ENCODE data around the gene SLC51A.

SLC51A gene

GRCh38 chr3:196177567-196177966, 38.8 kb upstream of the SLC51A start:
- no CpG with 5 or more reads among the region's 16 CpGs for WGBS, 2 donors (ENCODE audit: extremely low coverage in 2 of 2, insufficient read length in 2 of 2, insufficient replicate concordance in 1 of 2)

DNA sequence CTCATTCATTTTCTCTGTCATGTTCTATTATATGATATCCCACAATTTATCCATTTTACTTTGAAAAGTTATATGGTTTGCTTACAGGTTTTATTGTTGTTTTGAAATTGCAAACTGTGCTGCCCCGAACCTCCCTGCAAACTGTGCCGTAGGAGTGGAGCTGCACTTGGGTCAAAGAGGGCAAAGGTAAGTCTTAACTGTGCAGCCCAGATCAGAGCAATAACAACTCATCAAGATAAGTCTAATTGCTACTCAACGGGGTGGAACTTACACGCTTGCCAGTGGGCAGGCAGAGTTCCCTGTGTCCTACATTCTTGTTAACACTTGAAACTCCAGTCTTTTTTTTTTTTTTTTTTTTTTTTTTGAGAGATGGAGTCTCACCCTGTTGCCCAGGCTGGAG, 38.4 kb upstream of the SLC51A start:
- H3K18ac ChIP-seq (ENCODE audit: low read length) = no peak overlapping the region
- H2BK15ac ChIP-seq (ENCODE audit: low read length) = no peak overlapping the region
- H2BK120ac ChIP-seq (ENCODE audit: low read depth, low read length) = no peak overlapping the region
- no peak overlapping the region for H3K4ac ChIP-seq (ENCODE audit: low read length)
- H3K9me3 ChIP-seq (replicated peaks in 1 of 2; ENCODE audit: control insufficient read depth in 2 of 2, insufficient read depth in 1 of 2, low read depth in 1 of 2, low read length in 2 of 2) = no peaks in the 10 kb centered on the region
- no peak overlapping the region for H2BK12ac ChIP-seq (ENCODE audit: low read length)
- H3K9ac ChIP-seq (ENCODE audit: low read depth, low read length, poor library complexity) = no peak overlapping the region
- H2AFZ ChIP-seq (ENCODE audit: low read length) = no peak overlapping the region
- H3K4me1 ChIP-seq (ENCODE audit: control insufficient read depth in 2 of 2, insufficient read depth in 1 of 2, low read depth in 1 of 2, low read length in 2 of 2) = peaks cover 6 to 8% of the 10 kb centered on the region in 2 donors
- no peaks in the 10 kb centered on the region for H3K79me1 ChIP-seq (ENCODE audit: low read depth, low read length)
- no peak overlapping the region for H3K4me3 ChIP-seq (ENCODE audit: low read length in 2 of 2)
- no peak overlapping the region for H3K14ac ChIP-seq (ENCODE audit: low read length)
- no peak overlapping the region for H3K23ac ChIP-seq (ENCODE audit: low read depth, low read length, poor library complexity)
- no peak overlapping the region for H3K27ac ChIP-seq (replicated peaks; ENCODE audit: low read length)
- H2BK5ac ChIP-seq (ENCODE audit: low read length) = no peak overlapping the region
- H2AK5ac ChIP-seq (ENCODE audit: low read depth, low read length) = no peak overlapping the region
- no peak for DNase-seq (ENCODE audit: low spot score)
- H3K4me2 ChIP-seq (ENCODE audit: insufficient read depth, low read length, poor library complexity, severe bottlenecking) = no peak overlapping the region
- no CpG with 5 or more reads among the region's 4 CpGs for WGBS, 2 donors (ENCODE audit: extremely low coverage in 2 of 2, insufficient read length in 2 of 2, insufficient replicate concordance in 1 of 2)
- no peaks in the 10 kb centered on the region for H3K36me3 ChIP-seq (replicated peaks in 1 of 2; ENCODE audit: control insufficient read depth in 2 of 2, insufficient read depth in 2 of 2, low read length in 2 of 2)
- no peak overlapping the region for H4K8ac ChIP-seq (ENCODE audit: low read depth, low read length)
- H4K91ac ChIP-seq (ENCODE audit: low read depth, low read length, poor library complexity) = no peak overlapping the region
- H3K27me3 ChIP-seq (ENCODE audit: control insufficient read depth in 3 of 3, insufficient read depth in 3 of 3, low read depth in 1 of 3, low read length in 3 of 3) = peaks cover 0 to 5% (median 1%) of the 10 kb centered on the region in 3 experiments

More at GRCh38 chr3:196177567-196177966, 38.8 kb upstream of the SLC51A start:
- Histone ChIP-seq H2AK5ac (ENCODE audit: low read depth, low read length) (no peak overlapping the region), H3K27me3 (ENCODE audit: control insufficient read depth in 3 of 3, insufficient read depth in 3 of 3, low read depth in 1 of 3, low read length in 3 of 3) (peaks cover 0 to 5% (median 1%) of the 10 kb centered on the region in 3 experiments), H3K23ac (ENCODE audit: low read depth, low read length, poor library complexity) (no peak overlapping the region), H3K79me1 (ENCODE audit: low read depth, low read length) (no peaks in the 10 kb centered on the region), H3K27ac (replicated peaks; ENCODE audit: low read length) (no peak overlapping the region), H3K14ac (ENCODE audit: low read length) (no peak overlapping the region), H3K4me2 (ENCODE audit: insufficient read depth, low read length, poor library complexity, severe bottlenecking) (no peak overlapping the region), H2BK5ac (ENCODE audit: low read length) (no peak overlapping the region), H4K91ac (ENCODE audit: low read depth, low read length, poor library complexity) (no peak overlapping the region), H2BK15ac (ENCODE audit: low read length) (no peak overlapping the region), H3K36me3 (replicated peaks in 1 of 2; ENCODE audit: control insufficient read depth in 2 of 2, insufficient read depth in 2 of 2, low read length in 2 of 2) (no peaks in the 10 kb centered on the region), H2AFZ (ENCODE audit: low read length) (no peak overlapping the region), H2BK12ac (ENCODE audit: low read length) (no peak overlapping the region), H2BK120ac (ENCODE audit: low read depth, low read length) (no peak overlapping the region), H3K9ac (ENCODE audit: low read depth, low read length, poor library complexity) (no peak overlapping the region), H3K18ac (ENCODE audit: low read length) (no peak overlapping the region), H4K8ac (ENCODE audit: low read depth, low read length) (no peak overlapping the region), H3K4ac (ENCODE audit: low read length) (no peak overlapping the region), H3K9me3 (replicated peaks in 1 of 2; ENCODE audit: control insufficient read depth in 2 of 2, insufficient read depth in 1 of 2, low read depth in 1 of 2, low read length in 2 of 2) (no peaks in the 10 kb centered on the region), H3K4me1 (ENCODE audit: control insufficient read depth in 2 of 2, insufficient read depth in 1 of 2, low read depth in 1 of 2, low read length in 2 of 2) (peaks cover 6 to 8% of the 10 kb centered on the region in 2 donors), H3K4me3 (ENCODE audit: low read length in 2 of 2) (no peak overlapping the region)
- no peak for DNase-seq (ENCODE audit: low spot score)

DNA sequence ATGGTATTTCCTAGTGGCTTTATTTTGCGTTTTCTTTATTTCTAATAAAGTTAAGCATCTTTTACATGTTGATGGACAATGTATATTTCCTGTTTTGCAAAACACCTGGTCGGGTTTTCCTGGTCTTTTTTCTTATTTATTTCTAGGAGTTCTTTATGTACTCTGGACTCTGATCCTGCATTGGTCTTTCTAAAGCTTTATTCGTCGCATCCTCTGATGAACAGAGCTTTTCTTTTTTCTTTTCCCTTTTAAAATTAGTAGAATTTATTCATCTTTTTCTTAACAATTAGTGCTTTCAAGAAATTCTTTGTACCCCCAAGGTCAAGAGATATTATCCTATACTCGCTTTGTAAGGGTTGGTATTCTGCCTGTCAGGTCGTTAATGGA, 37.3 kb upstream of the SLC51A start:
- Histone ChIP-seq H2BK5ac (ENCODE audit: low read length) (no peak overlapping the region), H2BK15ac (ENCODE audit: low read length) (no peak overlapping the region), H3K9me3 (replicated peaks in 1 of 2; ENCODE audit: control insufficient read depth in 2 of 2, insufficient read depth in 1 of 2, low read depth in 1 of 2, low read length in 2 of 2) (no peaks in the 10 kb centered on the region), H3K4ac (ENCODE audit: low read length) (no peak overlapping the region), H3K36me3 (replicated peaks in 1 of 2; ENCODE audit: control insufficient read depth in 2 of 2, insufficient read depth in 2 of 2, low read length in 2 of 2) (no peaks in the 10 kb centered on the region), H4K91ac (ENCODE audit: low read depth, low read length, poor library complexity) (no peak overlapping the region), H3K79me1 (ENCODE audit: low read depth, low read length) (no peaks in the 10 kb centered on the region), H3K27me3 (ENCODE audit: control insufficient read depth in 3 of 3, insufficient read depth in 3 of 3, low read depth in 1 of 3, low read length in 3 of 3) (peaks cover 0 to 5% (median 1%) of the 10 kb centered on the region in 3 experiments), H3K4me2 (ENCODE audit: insufficient read depth, low read length, poor library complexity, severe bottlenecking) (no peak overlapping the region), H3K4me3 (ENCODE audit: low read length in 2 of 2) (no peak overlapping the region), H2BK12ac (ENCODE audit: low read length) (no peak overlapping the region), H4K8ac (ENCODE audit: low read depth, low read length) (no peak overlapping the region), H3K27ac (replicated peaks; ENCODE audit: low read length) (no peak overlapping the region), H3K23ac (ENCODE audit: low read depth, low read length, poor library complexity) (no peak overlapping the region), H3K18ac (ENCODE audit: low read length) (no peak overlapping the region), H3K9ac (ENCODE audit: low read depth, low read length, poor library complexity) (no peak overlapping the region), H2BK120ac (ENCODE audit: low read depth, low read length) (no peak overlapping the region), H3K4me1 (ENCODE audit: control insufficient read depth in 2 of 2, insufficient read depth in 1 of 2, low read depth in 1 of 2, low read length in 2 of 2) (peaks cover 6 to 8% of the 10 kb centered on the region in 2 donors), H2AFZ (ENCODE audit: low read length) (peak overlapping the region; percentile 75), H2AK5ac (ENCODE audit: low read depth, low read length) (no peak overlapping the region), H3K14ac (ENCODE audit: low read length) (no peak overlapping the region)
- DNase-seq (ENCODE audit: low spot score) = no peak
- no CpG with 5 or more reads among the region's 6 CpGs for WGBS, 2 donors (ENCODE audit: extremely low coverage in 2 of 2, insufficient read length in 2 of 2, insufficient replicate concordance in 1 of 2)

GRCh38 chr3:196179380-196180308, 36.7 kb upstream of the SLC51A start:
- H3K27ac ChIP-seq (replicated peaks; ENCODE audit: low read length) = no peak overlapping the region
- DNase-seq (ENCODE audit: low spot score) = no peak
- WGBS, 2 donors (ENCODE audit: extremely low coverage in 2 of 2, insufficient read length in 2 of 2, insufficient replicate concordance in 1 of 2) = no CpG with 5 or more reads among the region's 24 CpGs

More at GRCh38 chr3:196179380-196180308, 36.7 kb upstream of the SLC51A start:
- peak overlapping the region; percentile 31 for H3K18ac ChIP-seq (ENCODE audit: low read length)
- H2AFZ ChIP-seq (ENCODE audit: low read length) = peak overlapping the region; percentile 75
- peak overlapping the region; percentile 19 for H2AK5ac ChIP-seq (ENCODE audit: low read depth, low read length)
- H3K4me2 ChIP-seq (ENCODE audit: insufficient read depth, low read length, poor library complexity, severe bottlenecking) = no peak overlapping the region
- H2BK15ac ChIP-seq (ENCODE audit: low read length) = peak overlapping the region; percentile 12
- H4K8ac ChIP-seq (ENCODE audit: low read depth, low read length) = no peak overlapping the region
- no peaks in the 10 kb centered on the region for H3K36me3 ChIP-seq (replicated peaks in 1 of 2; ENCODE audit: control insufficient read depth in 2 of 2, insufficient read depth in 2 of 2, low read length in 2 of 2)
- peaks cover 6 to 8% of the 10 kb centered on the region in 2 donors for H3K4me1 ChIP-seq (ENCODE audit: control insufficient read depth in 2 of 2, insufficient read depth in 1 of 2, low read depth in 1 of 2, low read length in 2 of 2)
- H4K91ac ChIP-seq (ENCODE audit: low read depth, low read length, poor library complexity) = no peak overlapping the region
- no peak overlapping the region for H3K14ac ChIP-seq (ENCODE audit: low read length)
- peaks cover 0 to 5% (median 1%) of the 10 kb centered on the region in 3 experiments for H3K27me3 ChIP-seq (ENCODE audit: control insufficient read depth in 3 of 3, insufficient read depth in 3 of 3, low read depth in 1 of 3, low read length in 3 of 3)
- no peak overlapping the region for H3K4me3 ChIP-seq (ENCODE audit: low read length in 2 of 2)
- no peaks in the 10 kb centered on the region for H3K79me1 ChIP-seq (ENCODE audit: low read depth, low read length)
- no peak overlapping the region for H2BK5ac ChIP-seq (ENCODE audit: low read length)
- H3K9me3 ChIP-seq (replicated peaks in 1 of 2; ENCODE audit: control insufficient read depth in 2 of 2, insufficient read depth in 1 of 2, low read depth in 1 of 2, low read length in 2 of 2) = no peaks in the 10 kb centered on the region
- H3K4ac ChIP-seq (ENCODE audit: low read length) = no peak overlapping the region
- no peak overlapping the region for H3K23ac ChIP-seq (ENCODE audit: low read depth, low read length, poor library complexity)
- H2BK12ac ChIP-seq (ENCODE audit: low read length) = no peak overlapping the region
- H3K9ac ChIP-seq (ENCODE audit: low read depth, low read length, poor library complexity) = no peak overlapping the region
- H2BK120ac ChIP-seq (ENCODE audit: low read depth, low read length) = no peak overlapping the region
